OCI-LY7 (cell line): ENCODE measurements around the gene CNOT6L.

Experiments
- EZH2phosphoT487 ChIP-seq: fragments of 200-600 bp; sonication (generic); IDR thresholded peaks from 2 replicates; pipeline ENCODE4 v1.6.1; 2018; ENCODE audit warnings: low read depth, borderline replicate concordance, mild to moderate bottlenecking, mixed run types, antibody characterized with exemption, low read length, moderate library complexity, mixed read lengths
- TF ChIP-seq, protein P1 (sequence below): fragments of 200-600 bp; sonication (generic); conservative IDR thresholded peaks from 2 replicates; pipeline ENCODE4 v1.5.1; 2014; ENCODE audit warnings: mild to moderate bottlenecking, antibody characterized with exemption, low read length, moderate library complexity, mixed read lengths

DNA sequence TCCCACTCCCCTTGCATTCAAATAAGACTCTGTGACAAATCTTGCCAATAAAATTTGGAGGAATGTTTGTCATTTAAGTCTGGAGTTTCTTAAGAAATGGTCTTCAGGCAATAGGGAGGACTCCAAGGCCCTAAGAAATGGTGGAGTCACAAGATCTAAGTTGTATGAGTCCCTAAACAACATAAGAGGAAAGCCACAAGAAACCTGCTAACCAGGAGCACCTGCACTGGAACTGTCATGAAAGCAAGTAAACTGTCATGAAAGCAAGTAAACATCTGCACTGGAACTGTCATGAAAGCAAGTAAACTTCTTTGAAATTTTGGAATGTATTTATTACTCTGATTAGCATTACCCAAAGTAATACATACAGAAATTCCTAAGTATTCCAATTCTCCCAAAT, 3.5 kb downstream of the CNOT6L start:
- TF ChIP-seq, protein P1, sequence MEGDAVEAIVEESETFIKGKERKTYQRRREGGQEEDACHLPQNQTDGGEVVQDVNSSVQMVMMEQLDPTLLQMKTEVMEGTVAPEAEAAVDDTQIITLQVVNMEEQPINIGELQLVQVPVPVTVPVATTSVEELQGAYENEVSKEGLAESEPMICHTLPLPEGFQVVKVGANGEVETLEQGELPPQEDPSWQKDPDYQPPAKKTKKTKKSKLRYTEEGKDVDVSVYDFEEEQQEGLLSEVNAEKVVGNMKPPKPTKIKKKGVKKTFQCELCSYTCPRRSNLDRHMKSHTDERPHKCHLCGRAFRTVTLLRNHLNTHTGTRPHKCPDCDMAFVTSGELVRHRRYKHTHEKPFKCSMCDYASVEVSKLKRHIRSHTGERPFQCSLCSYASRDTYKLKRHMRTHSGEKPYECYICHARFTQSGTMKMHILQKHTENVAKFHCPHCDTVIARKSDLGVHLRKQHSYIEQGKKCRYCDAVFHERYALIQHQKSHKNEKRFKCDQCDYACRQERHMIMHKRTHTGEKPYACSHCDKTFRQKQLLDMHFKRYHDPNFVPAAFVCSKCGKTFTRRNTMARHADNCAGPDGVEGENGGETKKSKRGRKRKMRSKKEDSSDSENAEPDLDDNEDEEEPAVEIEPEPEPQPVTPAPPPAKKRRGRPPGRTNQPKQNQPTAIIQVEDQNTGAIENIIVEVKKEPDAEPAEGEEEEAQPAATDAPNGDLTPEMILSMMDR, result no peak
- TF ChIP-seq EZH2phosphoT487, result no peak
